SK-N-SH (cell line): ENCODE measurements around the gene PRLR. TPM values are rescaled to one million over a fixed set of nuclear protein-coding genes. Genes with fewer than 3 reads are reported as not detected.

Source experiments
- CTCF ChIA-PET: fragments of 300-600, 350-600 bp; formaldehyde crosslinking; extraction: SDS; loops from one replicate; lab custom pipeline; 2021; lab: Yijun Ruan, JAX
- POLR2A ChIA-PET: fragments of 350-600 bp; sonication (Branson Sonifier 250); formaldehyde crosslinking; extraction: SDS; loops from one replicate; lab custom pipeline; 2020; ENCODE audit warnings: antibody characterized with exemption, inconsistent platforms; lab: Yijun Ruan, JAX
- DNase-seq: peaks from one replicate; pipeline ENCODE4 v3.0.0; 2012
- H2AFZ ChIP-seq: fragments of 200-600 bp; sonication (generic); 2 replicates; pipeline ENCODE4 v1.8.1; 2016; ENCODE audit warnings: antibody characterized with exemption, mild to moderate bottlenecking, low read depth
- H3F3A ChIP-seq: fragments of 200-600 bp; sonication (generic); replicated peaks from 2 replicates; pipeline ENCODE3; 2016; ENCODE audit warnings: antibody characterized with exemption, mild to moderate bottlenecking; ENCODE audit not compliant: insufficient read depth
- H3K27ac ChIP-seq, 2 experiments: fragments of 200-500 bp in 1 of 2; fragments of 200-600 bp in 1 of 2; sonication (Bioruptor generic) in 1 of 2; sonication (generic), shearing (Covaris generic) in 1 of 2; 2 replicates each; pipeline versions ENCODE4 v1.5.1 to v1.6.1; 2014 to 2016; ENCODE audit warnings: low read depth in 2 of 2, inconsistent platforms in 1 of 2, low read length in 1 of 2, mild to moderate bottlenecking in 1 of 2, mixed read lengths in 1 of 2
- H3K27me3 ChIP-seq: fragments of 200-600 bp; sonication (generic), shearing (Covaris generic); 2 replicates; pipeline ENCODE4 v1.6.1; 2016; ENCODE audit warnings: mixed run types; ENCODE audit not compliant: insufficient read depth
- H3K36me3 ChIP-seq, 2 experiments: fragments of 200-500 bp in 1 of 2; fragments of 200-600 bp in 1 of 2; sonication (Bioruptor generic) in 1 of 2; sonication (generic) in 1 of 2; replicated peaks in 1 of 2; 2 replicates each; pipeline versions ENCODE3 to v1.5.1; 2014 to 2016; ENCODE audit warnings: low read length in 1 of 2, mild to moderate bottlenecking in 1 of 2; ENCODE audit not compliant: insufficient read depth in 2 of 2, control insufficient read depth in 1 of 2
- H3K4me1 ChIP-seq, 2 experiments: fragments of 200-500 bp in 1 of 2; fragments of 200-600 bp in 1 of 2; sonication (Bioruptor generic) in 1 of 2; sonication (generic), shearing (Covaris generic) in 1 of 2; 2 replicates each; pipeline versions ENCODE4 v1.5.1 to v1.6.1; 2014 to 2016; ENCODE audit warnings: low read depth in 1 of 2, low read length in 1 of 2, mixed run types in 1 of 2; ENCODE audit not compliant: insufficient read depth in 2 of 2, control insufficient read depth in 1 of 2
- H3K4me2 ChIP-seq: fragments of 200-600 bp; sonication (generic), shearing (Covaris generic); 2 replicates; pipeline ENCODE4 v1.6.1; 2017; ENCODE audit warnings: mixed run types
- H3K4me3 ChIP-seq, 2 experiments: fragments of 200-500 bp in 1 of 2; fragments of 200-600 bp in 1 of 2; sonication (Bioruptor generic) in 1 of 2; sonication (generic), shearing (Covaris generic) in 1 of 2; 2 replicates each; pipeline versions ENCODE4 v1.5.1 to v1.8.1; 2014 to 2016; ENCODE audit warnings: low read depth in 2 of 2, inconsistent platforms in 1 of 2, low read length in 1 of 2, mild to moderate bottlenecking in 1 of 2, mixed read lengths in 1 of 2, moderate library complexity in 1 of 2
- H3K79me2 ChIP-seq: fragments of 200-600 bp; sonication (generic); 2 replicates; pipeline ENCODE4 v1.8.1; 2017; ENCODE audit warnings: mild to moderate bottlenecking; ENCODE audit not compliant: insufficient read depth
- H3K9ac ChIP-seq: fragments of 200-600 bp; sonication (generic); 2 replicates; pipeline ENCODE4 v1.6.1; 2017; ENCODE audit warnings: mixed run types
- H3K9me2 ChIP-seq: fragments of 200-600 bp; sonication (generic); 2 replicates; pipeline ENCODE4 v1.6.1; 2017; ENCODE audit warnings: mixed run types
- H3K9me3 ChIP-seq: fragments of 200-600 bp; sonication (generic); 2 replicates; pipeline ENCODE4 v1.6.1; 2017; ENCODE audit warnings: mixed run types, mild to moderate bottlenecking, moderate library complexity
- H4K20me1 ChIP-seq: fragments of 200-600 bp; sonication (generic); 2 replicates; pipeline ENCODE4 v1.6.1; 2017; ENCODE audit warnings: mild to moderate bottlenecking, mixed run types; ENCODE audit not compliant: insufficient read depth
- CTCF ChIP-seq: fragments of 200-600 bp; sonication (generic); IDR thresholded peaks from 2 replicates; pipeline ENCODE4 v1.6.1; 2017; ENCODE audit warnings: antibody characterized with exemption, mild to moderate bottlenecking, moderate library complexity
- ELF1 ChIP-seq: IDR thresholded peaks from 2 replicates; pipeline ENCODE4 v1.4.0; 2012
- FOSL2 ChIP-seq: IDR thresholded peaks from 2 replicates; pipeline ENCODE4 v1.4.0; 2012; ENCODE audit warnings: low read depth, mild to moderate bottlenecking, moderate library complexity, borderline replicate concordance
- FOXJ3 ChIP-seq: sonication (generic); formaldehyde crosslinking; IDR thresholded peaks from 2 replicates; pipeline ENCODE4 v1.5.1; 2020; ENCODE audit warnings: mild to moderate bottlenecking, missing genetic modification reagents
- FOXM1 ChIP-seq: IDR thresholded peaks from 2 replicates; pipeline ENCODE4 v1.4.0; 2012; ENCODE audit warnings: low read depth, mild to moderate bottlenecking
- GABPA ChIP-seq: IDR thresholded peaks from 2 replicates; pipeline ENCODE4 v1.4.0; 2012; ENCODE audit warnings: low read depth, mild to moderate bottlenecking
- JUND ChIP-seq: IDR thresholded peaks from 2 replicates; pipeline ENCODE4 v1.4.0; 2012
- MAX ChIP-seq: IDR thresholded peaks from 2 replicates; pipeline ENCODE4 v1.4.0; 2012; ENCODE audit warnings: low read depth
- MEF2A ChIP-seq: IDR thresholded peaks from 2 replicates; pipeline ENCODE4 v1.4.0; 2012; ENCODE audit warnings: low read depth, borderline replicate concordance
- MXI1 ChIP-seq: IDR thresholded peaks from 2 replicates; pipeline ENCODE4 v1.6.1; 2012; ENCODE audit warnings: mild to moderate bottlenecking, low read depth, low read length, improper control_type of control experiment
- PBX3 ChIP-seq: IDR thresholded peaks from 2 replicates; pipeline ENCODE4; 2012
- POLR2AphosphoS5 ChIP-seq: IDR thresholded peaks from 2 replicates; pipeline ENCODE4 v1.6.1; 2012; ENCODE audit warnings: low read depth, low read length
- RAD21 ChIP-seq: IDR thresholded peaks from 2 replicates; pipeline ENCODE4 v1.6.1; 2012; ENCODE audit warnings: mild to moderate bottlenecking, low read length
- RCOR1 ChIP-seq: fragments of 150-350 bp; IDR thresholded peaks from 2 replicates; pipeline ENCODE4 v1.6.1; 2017; ENCODE audit warnings: antibody characterized with exemption, low read length
- SIN3A ChIP-seq: IDR thresholded peaks from 2 replicates; pipeline ENCODE4 v1.6.1; 2012; ENCODE audit warnings: low read depth, mild to moderate bottlenecking, low read length, moderate library complexity, borderline replicate concordance
- TCF12 ChIP-seq: IDR thresholded peaks from 2 replicates; pipeline ENCODE4 v1.4.0; 2012
- USF1 ChIP-seq: IDR thresholded peaks from 2 replicates; pipeline ENCODE4 v1.4.0; 2012; ENCODE audit warnings: low read depth, borderline replicate concordance
- USF2 ChIP-seq: fragments of 150-350 bp; IDR thresholded peaks from 2 replicates; pipeline ENCODE4 v1.6.1; 2017; ENCODE audit warnings: antibody characterized with exemption, low read length, low read depth, borderline replicate concordance
- YY1 ChIP-seq: IDR thresholded peaks from 2 replicates; pipeline ENCODE4 v1.4.0; 2012; ENCODE audit warnings: low read depth, mild to moderate bottlenecking
- ZBTB33 ChIP-seq: IDR thresholded peaks from 2 replicates; pipeline ENCODE4 v1.4.0; 2012; ENCODE audit warnings: low read depth, borderline replicate concordance
- WGBS: methylation state at CpG from one replicate; pipeline ENCODE4 v1.1.6; 2017; ENCODE audit warnings: low lambda C conversion rate; 5-methylcytosine and 5-hydroxymethylcytosine counted together
- polyA plus RNA-seq, 3 experiments: library from polyadenylated mRNA; depleted of rRNA; stranded (reverse); fragments of >200 nt; gene quantifications; 2 replicates each; pipeline ENCODE4 v1.2.3, GENCODE V29; 2012

The PRLR gene
- polyA plus RNA-seq, 1 of the 3 experiments (the other 2 are of a cell fraction): 0.13 TPM

GRCh38 chr5:35253582-35253981, 23.3 kb upstream of the PRLR start:
- no peak overlapping the region for H3K27ac ChIP-seq
- POLR2A ChIA-PET: no interaction called here
- H3F3A ChIP-seq: no peaks in the 10 kb centered on the region
- no peaks in the 10 kb centered on the region for H3K9me2 ChIP-seq
- CTCF ChIA-PET: no interaction called here
- no peaks in the 10 kb centered on the region for H4K20me1 ChIP-seq
- no peaks in the 10 kb centered on the region for H3K4me1 ChIP-seq
- H2AFZ ChIP-seq: no peak overlapping the region
- no peaks in the 10 kb centered on the region for H3K36me3 ChIP-seq
- no peaks in the 10 kb centered on the region for H3K27me3 ChIP-seq
- WGBS: 13% methylated on average over 3 of the region's 3 CpGs
- H3K4me3 ChIP-seq: no peak overlapping the region
- no peaks in the 10 kb centered on the region for H3K79me2 ChIP-seq
- no peak overlapping the region for H3K9ac ChIP-seq
- no peak overlapping the region for H3K4me2 ChIP-seq
- TF ChIP-seq ELF1 (no peak), POLR2AphosphoS5 (no peak), RCOR1 (no peak), MAX (no peak), RAD21 (no peak), ZBTB33 (no peak), SIN3A (no peak), YY1 (no peak)
- DNase-seq: no peak
- no peaks in the 10 kb centered on the region for H3K9me3 ChIP-seq

- no peaks in the 10 kb centered on the region for H3K27me3 ChIP-seq
- no peak for DNase-seq
- ChIA-PET POLR2A (no interaction called here), CTCF (interaction anchor here (1.0 kb wide), 1 partner anchor 50 kb away, joined by 3 read pairs; no protein-coding TSS in a partner anchor)
- no peaks in the 10 kb centered on the region for H3K9me2 ChIP-seq
- no peak overlapping the region for H2AFZ ChIP-seq
- H3K27ac ChIP-seq: no peak overlapping the region
- no peaks in the 10 kb centered on the region for H4K20me1 ChIP-seq
- H3K9me3 ChIP-seq: no peaks in the 10 kb centered on the region
- H3F3A ChIP-seq: no peaks in the 10 kb centered on the region
- H3K4me1 ChIP-seq: no peaks in the 10 kb centered on the region
- no peak overlapping the region for H3K9ac ChIP-seq
- no peaks in the 10 kb centered on the region for H3K79me2 ChIP-seq
- no peaks in the 10 kb centered on the region for H3K36me3 ChIP-seq
- 16% methylated on average over 2 of the region's 2 CpGs for WGBS
- no peak overlapping the region for H3K4me3 ChIP-seq
- no peak overlapping the region for H3K4me2 ChIP-seq
- TF ChIP-seq USF2: no peak
- no peak for TF ChIP-seq FOXJ3 (CRISPR knock-in tag)
- TF ChIP-seq MXI1: no peak
- no peak for TF ChIP-seq SIN3A
- TF ChIP-seq RCOR1: no peak
- TF ChIP-seq TCF12: no peak
- no peak for TF ChIP-seq USF1
- no peak for TF ChIP-seq MEF2A
- TF ChIP-seq JUND: no peak
- TF ChIP-seq FOSL2: no peak
- no peak for TF ChIP-seq PBX3
- TF ChIP-seq YY1: no peak
- TF ChIP-seq GABPA: no peak
- TF ChIP-seq CTCF: no peak
- no peak for TF ChIP-seq FOXM1
- no peak for TF ChIP-seq ELF1
These were observed 22.7 kb upstream of the PRLR start for GRCh38 chr5:35252963-35253362.
